Mucosa of descending colon (tissue), 3 donors: ENCODE measurements around the gene HSD3B1. TPM values are rescaled to one million over a fixed set of nuclear protein-coding genes. Genes with fewer than 3 reads are reported as not detected.

ENCODE experiments used
- ATAC-seq: fragments of 200-7000 bp; cut with Tn5 transposase; one replicate; pipeline ENCODE4 v1.9.1; 2020; ENCODE audit warnings: mild to moderate bottlenecking, moderate library complexity
- DNase-seq, 3 donors: peaks; one replicate each; pipeline ENCODE4 v3.0.0-alpha.2; 2020
- H3K36me3 ChIP-seq: fragments of 200-600 bp; one replicate; pipeline ENCODE4 v1.8.0; 2021; ENCODE audit warnings: low read depth, mild to moderate bottlenecking
- H3K4me1 ChIP-seq: fragments of 200-600 bp; one replicate; pipeline ENCODE4 v1.8.0; 2021; ENCODE audit warnings: low read depth, mild to moderate bottlenecking
- H3K4me3 ChIP-seq: fragments of 200-600 bp; one replicate; pipeline ENCODE4 v1.8.0; 2021; ENCODE audit warnings: mild to moderate bottlenecking
- H3K9me3 ChIP-seq: fragments of 200-600 bp; one replicate; pipeline ENCODE4 v1.8.0; 2021; ENCODE audit warnings: mild to moderate bottlenecking
- CTCF ChIP-seq: fragments of 200-600 bp; IDR thresholded peaks from one replicate; pipeline ENCODE4 v1.8.0; 2022; ENCODE audit warnings: antibody characterized with exemption, mild to moderate bottlenecking
- intact Hi-C, 2 donors: fragments of 100-400 bp; cut with DNase I in 1 of 2; cut with micrococcal nuclease in 1 of 2; formaldehyde crosslinking; loops; one replicate each; pipeline versions ENCODE4 v1.11.0 to v1.11.1; 2022; cut with DNase I, micrococcal nuclease
- total RNA-seq, 3 donors: library from RNA; stranded (reverse); fragmentation: NEBNext Ultra II Directional in 2 of 3; extraction: Animal tissue kit (Norgen Biotek cat#: 25700) in 2 of 3; gene quantifications; one replicate each; pipeline versions ENCODE4 v1.2.1 to v1.2.4, GENCODE V29; 2021 to 2023
- donor health status: DM: no; HTN: no; CAD: no; lungs with moderate emphysema.
- donor health status: DM: no; HTN: no; CAD: no.
- donor health status: DM: no; HTN: yes; CAD: no.

Gene HSD3B1
- total RNA-seq, 3 donors from 2014 or later = 0.41 to 0.48 TPM; not detected in 1

- intact Hi-C loops = no loop called here
- DNase-seq = no peak
These were observed 31.0 kb downstream of the HSD3B1 start for GRCh38 chr1:119537966-119538365.

GRCh38 chr1:119539636-119540035, 32.6 kb downstream of the HSD3B1 start:
- Histone ChIP-seq H3K36me3 (no peaks in the 10 kb centered on the region), H3K4me1 (no peaks in the 10 kb centered on the region), H3K9me3 (no peaks in the 10 kb centered on the region), H3K4me3 (no peak overlapping the region)
- ATAC-seq (no peak), DNase-seq (no peak)
- intact Hi-C loops = no loop called here
- no peak for TF ChIP-seq CTCF

More at GRCh38 chr1:119537966-119538365, 31.0 kb downstream of the HSD3B1 start:
- H3K9me3 ChIP-seq = no peaks in the 10 kb centered on the region
- H3K36me3 ChIP-seq = no peaks in the 10 kb centered on the region
- H3K4me1 ChIP-seq = no peaks in the 10 kb centered on the region
- ATAC-seq = no peak
- TF ChIP-seq CTCF = no peak
- H3K4me3 ChIP-seq = no peak overlapping the region

- H3K4me1 ChIP-seq = no peaks in the 10 kb centered on the region
- intact Hi-C loops = no loop called here
- H3K4me3 ChIP-seq = no peak overlapping the region
- ATAC-seq = no peak
- no peaks in the 10 kb centered on the region for H3K36me3 ChIP-seq
- H3K9me3 ChIP-seq = no peaks in the 10 kb centered on the region
- TF ChIP-seq CTCF = no peak
- DNase-seq = no peak
These were observed 34.4 kb downstream of the HSD3B1 start for GRCh38 chr1:119541389-119541788.

- no peaks in the 10 kb centered on the region for H3K9me3 ChIP-seq
- no peak for ATAC-seq
- no peaks in the 10 kb centered on the region for H3K4me1 ChIP-seq
- no peaks in the 10 kb centered on the region for H3K36me3 ChIP-seq
- TF ChIP-seq CTCF = no peak
- intact Hi-C loops = no loop called here
- no peak overlapping the region for H3K4me3 ChIP-seq
- no peak for DNase-seq
These were observed 35.5 kb downstream of the HSD3B1 start for GRCh38 chr1:119542492-119542946.

GRCh38 chr1:119544165-119544762, 37.3 kb downstream of the HSD3B1 start:
- ATAC-seq = peak; percentile 68
- no peak overlapping the region for H3K4me3 ChIP-seq
- DNase-seq = peak in 2 of 3 donors; percentile 21 to 33

More at GRCh38 chr1:119544165-119544762, 37.3 kb downstream of the HSD3B1 start:
- TF ChIP-seq CTCF = no peak
- intact Hi-C loops = no loop called here
- Histone ChIP-seq H3K9me3 (no peaks in the 10 kb centered on the region), H3K4me1 (no peaks in the 10 kb centered on the region), H3K36me3 (no peaks in the 10 kb centered on the region)
